ENCODE data around the gene GABRD. TPM values are rescaled to one million over a fixed set of nuclear protein-coding genes. Genes with fewer than 3 reads are reported as not detected.

GABRD gene
- total and polyA plus RNA-seq, 4 donors = 0.41 to 6.8 (median 1.8) TPM

DNA sequence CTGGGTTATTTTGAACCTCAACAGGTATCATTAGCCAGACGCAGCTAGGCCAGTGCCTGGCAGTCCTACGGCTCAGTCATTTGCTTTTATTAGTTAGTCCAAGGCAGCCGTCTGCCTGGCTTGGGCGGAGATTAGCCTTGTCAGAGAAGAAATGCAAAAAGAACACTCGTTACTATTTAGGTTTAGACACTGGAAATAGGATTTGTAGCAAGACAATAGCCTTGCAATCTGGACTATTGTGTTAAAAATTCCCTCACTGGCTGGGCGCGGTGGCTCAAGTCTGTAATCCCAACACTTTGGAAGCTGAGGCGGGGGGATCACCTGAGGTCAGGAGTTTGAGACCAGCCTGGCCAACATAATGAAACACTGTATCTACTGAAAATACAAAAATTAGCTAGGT lies 20.1 kb downstream of the GABRD start:
- TF ChIP-seq, protein P1, sequence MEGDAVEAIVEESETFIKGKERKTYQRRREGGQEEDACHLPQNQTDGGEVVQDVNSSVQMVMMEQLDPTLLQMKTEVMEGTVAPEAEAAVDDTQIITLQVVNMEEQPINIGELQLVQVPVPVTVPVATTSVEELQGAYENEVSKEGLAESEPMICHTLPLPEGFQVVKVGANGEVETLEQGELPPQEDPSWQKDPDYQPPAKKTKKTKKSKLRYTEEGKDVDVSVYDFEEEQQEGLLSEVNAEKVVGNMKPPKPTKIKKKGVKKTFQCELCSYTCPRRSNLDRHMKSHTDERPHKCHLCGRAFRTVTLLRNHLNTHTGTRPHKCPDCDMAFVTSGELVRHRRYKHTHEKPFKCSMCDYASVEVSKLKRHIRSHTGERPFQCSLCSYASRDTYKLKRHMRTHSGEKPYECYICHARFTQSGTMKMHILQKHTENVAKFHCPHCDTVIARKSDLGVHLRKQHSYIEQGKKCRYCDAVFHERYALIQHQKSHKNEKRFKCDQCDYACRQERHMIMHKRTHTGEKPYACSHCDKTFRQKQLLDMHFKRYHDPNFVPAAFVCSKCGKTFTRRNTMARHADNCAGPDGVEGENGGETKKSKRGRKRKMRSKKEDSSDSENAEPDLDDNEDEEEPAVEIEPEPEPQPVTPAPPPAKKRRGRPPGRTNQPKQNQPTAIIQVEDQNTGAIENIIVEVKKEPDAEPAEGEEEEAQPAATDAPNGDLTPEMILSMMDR (IDR thresholded peaks at IDR 0.05; ENCODE audit: control extremely low read depth, extremely low read depth) = no peak
- Histone ChIP-seq H3K4me3 (no peak overlapping the region), H3K9ac (ENCODE audit: insufficient read depth in 1 of 2, low read length in 2 of 2) (no peak overlapping the region), H3K4me1 (ENCODE audit: control insufficient read depth in 5 of 5, insufficient read depth in 5 of 5, low read length in 5 of 5) (no peaks in the 10 kb centered on the region), H3K27ac (ENCODE audit: low read depth in 1 of 2, low read length in 1 of 2) (no peak overlapping the region), H3K9me3 (ENCODE audit: control insufficient read depth in 4 of 4, insufficient read depth in 3 of 4, low read length in 3 of 4) (peaks cover 0 to 12% (median 0%) of the 10 kb centered on the region in 4 donors), H3K27me3 (ENCODE audit: control insufficient read depth in 3 of 3, insufficient read depth in 3 of 3, low read length in 2 of 3) (no peaks in the 10 kb centered on the region), H3K36me3 (ENCODE audit: control insufficient read depth in 4 of 4, insufficient read depth in 4 of 4, low read length in 4 of 4) (no peaks in the 10 kb centered on the region)
- DNase-seq (no peak), ATAC-seq (ENCODE audit: insufficient read depth, low FRiP score) (no peak)
- 87 to 88% methylated on average over 8 of the region's 8 CpGs for WGBS, 2 donors

DNA sequence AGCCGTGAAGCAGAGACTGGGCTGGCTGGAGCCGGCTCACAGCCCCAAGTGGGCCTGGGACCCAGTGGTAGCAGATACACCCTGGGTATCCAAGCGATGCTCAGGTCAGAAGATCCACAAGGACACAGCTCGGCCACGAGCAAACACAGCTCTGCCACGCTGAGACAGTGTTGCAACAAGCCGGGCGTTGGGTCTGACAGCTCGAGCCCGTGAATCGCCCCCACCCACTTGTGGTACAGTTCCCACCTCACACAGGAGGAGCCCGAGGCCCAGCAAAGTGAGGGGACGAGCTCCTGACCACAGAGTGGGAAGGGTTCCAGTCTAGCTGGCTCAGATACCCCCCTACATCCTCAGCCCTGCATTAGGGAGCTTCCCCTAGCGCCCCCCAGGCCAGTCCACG lies 22.2 kb downstream of the GABRD start:
- peaks cover 0 to 12% (median 0%) of the 10 kb centered on the region in 4 donors for H3K9me3 ChIP-seq (ENCODE audit: control insufficient read depth in 4 of 4, insufficient read depth in 3 of 4, low read length in 3 of 4)
- TF ChIP-seq, protein P1 (IDR thresholded peaks at IDR 0.05; ENCODE audit: control extremely low read depth, extremely low read depth) = no peak
- H3K4me3 ChIP-seq = no peak overlapping the region
- peaks cover 0 to 17% (median 8%) of the 10 kb centered on the region in 5 donors for H3K4me1 ChIP-seq (ENCODE audit: control insufficient read depth in 5 of 5, insufficient read depth in 5 of 5, low read length in 5 of 5)
- ATAC-seq (ENCODE audit: insufficient read depth, low FRiP score) (no peak), DNase-seq (no peak)
- no peak overlapping the region for H3K27ac ChIP-seq (ENCODE audit: low read depth in 1 of 2, low read length in 1 of 2)
- H3K27me3 ChIP-seq (ENCODE audit: control insufficient read depth in 3 of 3, insufficient read depth in 3 of 3, low read length in 2 of 3) = no peaks in the 10 kb centered on the region
- WGBS, 2 donors = 76 to 77% methylated on average over 15 of the region's 15 CpGs
- no peak overlapping the region for H3K9ac ChIP-seq (ENCODE audit: insufficient read depth in 1 of 2, low read length in 2 of 2)
- H3K36me3 ChIP-seq (ENCODE audit: control insufficient read depth in 4 of 4, insufficient read depth in 4 of 4, low read length in 4 of 4) = no peaks in the 10 kb centered on the region

GRCh38 chr1:2041887-2042286 lies 22.7 kb downstream of the GABRD start:
- peaks cover 0 to 12% (median 0%) of the 10 kb centered on the region in 4 donors for H3K9me3 ChIP-seq (ENCODE audit: control insufficient read depth in 4 of 4, insufficient read depth in 3 of 4, low read length in 3 of 4)
- H3K36me3 ChIP-seq (ENCODE audit: control insufficient read depth in 4 of 4, insufficient read depth in 4 of 4, low read length in 4 of 4) = no peaks in the 10 kb centered on the region
- no peak overlapping the region for H3K4me3 ChIP-seq
- peaks cover 0 to 23% (median 8%) of the 10 kb centered on the region in 5 donors for H3K4me1 ChIP-seq (ENCODE audit: control insufficient read depth in 5 of 5, insufficient read depth in 5 of 5, low read length in 5 of 5)
- TF ChIP-seq, protein P1 (IDR thresholded peaks at IDR 0.05; ENCODE audit: control extremely low read depth, extremely low read depth) = no peak
- H3K9ac ChIP-seq (ENCODE audit: insufficient read depth in 1 of 2, low read length in 2 of 2) = no peak overlapping the region
- 84 to 88% methylated on average over 4 of the region's 4 CpGs for WGBS, 2 donors
- no peak overlapping the region for H3K27ac ChIP-seq (ENCODE audit: low read depth in 1 of 2, low read length in 1 of 2)
- ATAC-seq (ENCODE audit: insufficient read depth, low FRiP score) = no peak
- H3K27me3 ChIP-seq (ENCODE audit: control insufficient read depth in 3 of 3, insufficient read depth in 3 of 3, low read length in 2 of 3) = no peaks in the 10 kb centered on the region
- no peak for DNase-seq

Data from lung (tissue), 12 donors.